GM12865 (cell line): ENCODE data around the gene PRDM11.
A peak's percentile ranks its signal among the peaks of the same experiment; 100 is the strongest.
"Not testable (repeated sequence)": the region's sequence is repeated elsewhere in the genome, so short reads cannot be mapped to it uniquely, and the experiment has no call there.

ENCODE experiments used
- DNase-seq: peaks from one replicate; pipeline ENCODE4 v3.0.0; 2010; ENCODE audit warnings: low read depth
- H3K4me3 ChIP-seq: 2 replicates; pipeline ENCODE4 v1.5.1; 2011; ENCODE audit warnings: mild to moderate bottlenecking, low read depth, low read length, control low read depth
- CTCF ChIP-seq: IDR thresholded peaks from 2 replicates; pipeline ENCODE4 v1.5.1; 2011; ENCODE audit warnings: low read length, control low read depth, low read depth, inconsistent platforms; ENCODE audit not compliant: insufficient read depth; ENCODE audit errors: missing control alignments

Gene PRDM11

GRCh38 chr11:45108070-45109064, 38.1 kb upstream of the PRDM11 start:
- no peak for DNase-seq

GRCh38 chr11:45109400-45109799, 37.0 kb upstream of the PRDM11 start:
- no peak overlapping the region for H3K4me3 ChIP-seq
- no peak for TF ChIP-seq CTCF
- no peak for DNase-seq

More at GRCh38 chr11:45108070-45109064, 38.1 kb upstream of the PRDM11 start:
- no peak for TF ChIP-seq CTCF
- H3K4me3 ChIP-seq: no peak overlapping the region

GRCh38 chr11:45110562-45110961, 35.9 kb upstream of the PRDM11 start:
- H3K4me3 ChIP-seq: no peak overlapping the region
- peak; percentile 72 for TF ChIP-seq CTCF
- DNase-seq: peak; percentile 75

GRCh38 chr11:45113807-45114206, 32.6 kb upstream of the PRDM11 start:
- TF ChIP-seq CTCF: no peak
- H3K4me3 ChIP-seq: no peak overlapping the region
- no peak for DNase-seq

- not testable (repeated sequence) for DNase-seq, H3K4me3 ChIP-seq
These were observed 18.6 kb upstream of the PRDM11 start for GRCh38 chr11:45127836-45128235.

GRCh38 chr11:45133878-45134277, 12.6 kb upstream of the PRDM11 start:
- H3K4me3 ChIP-seq: no peak overlapping the region
- TF ChIP-seq CTCF: no peak
- no peak for DNase-seq

GRCh38 chr11:45141171-45141570, 5.3 kb upstream of the PRDM11 start:
- TF ChIP-seq CTCF: no peak
- DNase-seq: peak; percentile 43
- H3K4me3 ChIP-seq: no peak overlapping the region
